A673 (cell line): ENCODE measurements around the gene DNAJC3. TPM values are rescaled to one million over a fixed set of nuclear protein-coding genes. Genes with fewer than 3 reads are reported as not detected.

Experiments
- BruUV-seq: library from RNA; stranded (reverse); fragments of 400-500 nt; replicated peaks from 2 replicates; lab custom pipeline; 2021; lab: Mats Ljungman, UMichigan
- CTCF ChIA-PET: fragments of 300-600 bp; sonication (Branson Sonifier 250); formaldehyde crosslinking; loops from one replicate; lab custom pipeline; 2022; ENCODE audit warnings: antibody characterized with exemption; lab: Charles Lee
- POLR2A ChIA-PET: fragments of 300-600 bp; sonication (Branson Sonifier 250); formaldehyde crosslinking; loops from one replicate; lab custom pipeline; 2022; ENCODE audit warnings: antibody characterized with exemption; ENCODE audit not compliant: low non-redundant PET; lab: Charles Lee
- DNase-seq: peaks from one replicate; pipeline ENCODE4 v3.0.0-alpha.2; 2015; ENCODE audit warnings: low spot score
- H3K27ac ChIP-seq: fragments of 200-600 bp; sonication (generic); 2 replicates; pipeline ENCODE4 v1.5.1; 2016; ENCODE audit warnings: mixed run types, low read depth, mild to moderate bottlenecking, mixed read lengths, antibody characterized with exemption, low read length; ENCODE audit not compliant: poor library complexity, severe bottlenecking
- H3K27me3 ChIP-seq: fragments of 200-600 bp; sonication (generic); replicated peaks from 2 replicates; pipeline ENCODE4 v1.6.1; 2017; ENCODE audit warnings: mixed run types, low read depth, mild to moderate bottlenecking, mixed read lengths, antibody characterized with exemption, low read length; ENCODE audit not compliant: insufficient read depth, poor library complexity
- H3K36me3 ChIP-seq: fragments of 200-600 bp; sonication (generic); 2 replicates; pipeline ENCODE4 v1.6.1; 2016; ENCODE audit warnings: mixed run types, mild to moderate bottlenecking, mixed read lengths, antibody characterized with exemption, low read length; ENCODE audit not compliant: insufficient read depth, poor library complexity, severe bottlenecking
- H3K4me1 ChIP-seq: fragments of 200-600 bp; sonication (generic); 2 replicates; pipeline ENCODE4 v1.6.1; 2017; ENCODE audit warnings: mixed run types, mild to moderate bottlenecking, mixed read lengths, antibody characterized with exemption, low read length; ENCODE audit not compliant: insufficient read depth, poor library complexity, severe bottlenecking
- H3K4me3 ChIP-seq: fragments of 200-600 bp; sonication (generic); 2 replicates; pipeline ENCODE4 v1.5.1; 2016; ENCODE audit warnings: low read depth, mixed run types, mild to moderate bottlenecking, mixed read lengths, low read length; ENCODE audit not compliant: poor library complexity, severe bottlenecking
- H3K9me3 ChIP-seq: fragments of 200-600 bp; sonication (generic); 2 replicates; pipeline ENCODE4 v1.6.1; 2016; ENCODE audit warnings: mixed run types, low read depth, mild to moderate bottlenecking, mixed read lengths, antibody characterized with exemption, low read length; ENCODE audit not compliant: poor library complexity, severe bottlenecking
- EZH2 ChIP-seq: fragments of 200-600 bp; sonication (generic); IDR thresholded peaks from 2 replicates; pipeline ENCODE4 v1.6.1; 2017; ENCODE audit warnings: borderline replicate concordance, low read depth, mild to moderate bottlenecking, mixed read lengths, antibody characterized with exemption, low read length; ENCODE audit not compliant: poor library complexity, severe bottlenecking
- intact Hi-C: fragments of 100-400 bp; cut with micrococcal nuclease; formaldehyde crosslinking; loops from one replicate; pipeline ENCODE4 v1.10.0; 2022; ENCODE audit not compliant: unreplicated experiment
- total RNA-seq: library from RNA; stranded (reverse); gene quantifications from 2 replicates; pipeline ENCODE4 v1.2.3, GENCODE V29; 2021
- TF ChIP-seq, protein P1 (sequence below): fragments of 300-800, 200-600 bp; sonication (generic); conservative IDR thresholded peaks from 2 replicates; pipeline ENCODE4 v1.5.1; 2017; ENCODE audit warnings: low read depth, mild to moderate bottlenecking, antibody characterized with exemption, low read length, moderate library complexity, mixed read lengths

The DNAJC3 gene
- total RNA-seq, 1 experiment from 2014 or later = 21.5 TPM

DNA sequence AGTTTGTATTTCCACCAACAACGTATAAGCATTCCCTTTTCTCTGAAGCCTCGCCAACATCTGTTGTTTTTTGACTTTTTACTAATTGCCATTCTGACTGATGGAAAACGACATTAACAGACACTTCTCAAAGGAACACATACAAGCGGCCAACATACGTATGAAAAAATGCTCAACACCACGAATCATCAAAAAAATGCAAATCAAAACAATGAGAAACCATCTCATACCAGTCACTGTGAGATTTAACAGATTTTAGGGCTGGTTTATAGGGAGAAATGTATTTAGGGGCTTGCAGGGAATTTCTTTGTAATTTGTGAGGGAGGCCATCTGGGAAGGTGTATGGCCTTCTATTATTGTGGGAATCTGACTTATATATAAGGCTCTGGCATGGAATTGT is 29.6 kb upstream of the DNAJC3 start:
- H3K27ac ChIP-seq = no peak overlapping the region
- ChIA-PET POLR2A (no interaction called here), CTCF (no interaction called here)
- no peaks in the 10 kb centered on the region for H3K36me3 ChIP-seq
- TF ChIP-seq, protein P1, sequence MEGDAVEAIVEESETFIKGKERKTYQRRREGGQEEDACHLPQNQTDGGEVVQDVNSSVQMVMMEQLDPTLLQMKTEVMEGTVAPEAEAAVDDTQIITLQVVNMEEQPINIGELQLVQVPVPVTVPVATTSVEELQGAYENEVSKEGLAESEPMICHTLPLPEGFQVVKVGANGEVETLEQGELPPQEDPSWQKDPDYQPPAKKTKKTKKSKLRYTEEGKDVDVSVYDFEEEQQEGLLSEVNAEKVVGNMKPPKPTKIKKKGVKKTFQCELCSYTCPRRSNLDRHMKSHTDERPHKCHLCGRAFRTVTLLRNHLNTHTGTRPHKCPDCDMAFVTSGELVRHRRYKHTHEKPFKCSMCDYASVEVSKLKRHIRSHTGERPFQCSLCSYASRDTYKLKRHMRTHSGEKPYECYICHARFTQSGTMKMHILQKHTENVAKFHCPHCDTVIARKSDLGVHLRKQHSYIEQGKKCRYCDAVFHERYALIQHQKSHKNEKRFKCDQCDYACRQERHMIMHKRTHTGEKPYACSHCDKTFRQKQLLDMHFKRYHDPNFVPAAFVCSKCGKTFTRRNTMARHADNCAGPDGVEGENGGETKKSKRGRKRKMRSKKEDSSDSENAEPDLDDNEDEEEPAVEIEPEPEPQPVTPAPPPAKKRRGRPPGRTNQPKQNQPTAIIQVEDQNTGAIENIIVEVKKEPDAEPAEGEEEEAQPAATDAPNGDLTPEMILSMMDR = no peak
- no peak for DNase-seq
- peaks cover 39% of the 10 kb centered on the region for H3K27me3 ChIP-seq
- intact Hi-C loops = no loop called here
- no TSS peak for BruUV-seq
- H3K4me3 ChIP-seq = no peak overlapping the region
- H3K9me3 ChIP-seq = no peaks in the 10 kb centered on the region
- no peaks in the 10 kb centered on the region for H3K4me1 ChIP-seq

DNA sequence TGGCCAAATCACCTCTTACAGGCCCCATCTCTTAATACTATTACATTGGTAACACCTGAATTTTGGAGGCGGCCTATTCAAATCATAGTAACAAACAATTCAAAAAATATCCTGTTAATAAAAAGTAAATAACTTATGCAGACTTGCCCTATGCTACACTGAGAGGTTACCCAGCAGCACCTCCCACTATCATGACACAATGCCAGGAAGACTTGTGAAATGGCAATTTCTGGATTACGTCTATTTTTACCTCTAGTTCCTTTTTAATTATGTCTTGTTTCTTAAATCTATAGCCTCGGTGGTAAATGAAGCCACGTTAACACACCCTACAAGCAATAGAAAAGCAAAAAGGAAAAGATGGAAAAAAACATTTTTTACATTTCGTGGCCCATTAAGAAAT is 26.2 kb upstream of the DNAJC3 start:
- DNase-seq = no peak
- ChIA-PET POLR2A (no interaction called here), CTCF (no interaction called here)
- Histone ChIP-seq H3K9me3 (no peaks in the 10 kb centered on the region), H3K36me3 (no peaks in the 10 kb centered on the region), H3K27me3 (peaks cover 13% of the 10 kb centered on the region), H3K4me3 (no peak overlapping the region), H3K27ac (no peak overlapping the region), H3K4me1 (no peaks in the 10 kb centered on the region)
- intact Hi-C loops = no loop called here
- no peak for TF ChIP-seq EZH2
- TF ChIP-seq, protein P1 = no peak
- no TSS peak for BruUV-seq

DNA sequence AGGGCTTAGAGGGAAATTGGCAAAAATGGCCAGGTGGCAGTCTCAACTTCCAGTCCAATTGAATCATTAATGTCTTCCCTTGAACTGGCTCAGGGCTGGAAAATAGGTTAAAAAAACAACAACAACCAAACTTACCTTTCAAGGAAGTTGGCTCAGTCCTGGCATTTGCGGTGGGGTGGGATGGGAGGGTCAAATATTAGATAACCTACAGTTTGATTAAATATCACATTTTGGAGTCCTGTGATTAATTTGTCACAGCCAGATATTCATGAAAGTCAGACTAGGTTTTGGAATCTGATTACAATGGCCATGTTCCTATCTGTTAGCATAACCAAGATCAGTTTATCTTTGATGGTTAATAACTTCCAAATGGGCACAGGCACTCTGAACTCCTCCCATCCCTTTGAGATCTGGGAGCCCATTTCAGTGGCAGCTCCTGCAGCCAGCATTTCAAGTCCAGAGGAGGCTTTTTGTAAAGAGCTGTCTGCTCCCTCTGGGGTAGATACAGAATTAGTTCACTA is 24.6 kb upstream of the DNAJC3 start:
- POLR2A ChIA-PET = no interaction called here

More for the DNA sequence above, 24.6 kb upstream of the DNAJC3 start:
- no peak for DNase-seq
- H3K27ac ChIP-seq = no peak overlapping the region
- intact Hi-C loops = no loop called here
- no peaks in the 10 kb centered on the region for H3K4me1 ChIP-seq
- no peak overlapping the region for H3K4me3 ChIP-seq
- H3K27me3 ChIP-seq = peaks cover 4% of the 10 kb centered on the region
- H3K36me3 ChIP-seq = no peaks in the 10 kb centered on the region
- CTCF ChIA-PET = no interaction called here
- TF ChIP-seq EZH2 = no peak
- TF ChIP-seq, protein P1 = no peak
- H3K9me3 ChIP-seq = no peaks in the 10 kb centered on the region
- no TSS peak for BruUV-seq
